RWPE2 (cell line): ENCODE data around the gene CHURC1.

Experiments used
- ATAC-seq: fragments of 200-7000 bp; cut with Tn5 transposase; 3 replicates; pipeline ENCODE4 v1.9.1; 2021; ENCODE audit warnings: low read depth
- DNase-seq: peaks from one replicate; pipeline ENCODE4 v3.0.0-alpha.2; 2020; ENCODE audit warnings: low spot score
- H3K27ac ChIP-seq: fragments of 450-650 bp; 2 replicates; pipeline ENCODE4 v1.5.1; 2017; ENCODE audit warnings: mild to moderate bottlenecking; ENCODE audit not compliant: poor library complexity, severe bottlenecking
- H3K27me3 ChIP-seq: fragments of 250-450 bp; sonication (Bioruptor Pico); 2 replicates; pipeline ENCODE4 v1.5.1; 2021; ENCODE audit warnings: mild to moderate bottlenecking, moderate library complexity; ENCODE audit not compliant: insufficient read depth, poor library complexity, severe bottlenecking
- H3K36me3 ChIP-seq: fragments of 250-450 bp; sonication (Bioruptor Pico); 2 replicates; pipeline ENCODE4 v1.5.1; 2020; ENCODE audit warnings: low read depth, mild to moderate bottlenecking, moderate library complexity
- H3K4me1 ChIP-seq: fragments of 250-450 bp; sonication (Bioruptor Pico); 2 replicates; pipeline ENCODE4 v1.5.1; 2021; ENCODE audit warnings: mild to moderate bottlenecking, moderate library complexity; ENCODE audit not compliant: insufficient read depth, poor library complexity, severe bottlenecking
- H3K4me3 ChIP-seq: fragments of 250-450 bp; sonication (Bioruptor Pico); 2 replicates; pipeline ENCODE4 v1.5.1; 2021; ENCODE audit warnings: mild to moderate bottlenecking, moderate library complexity; ENCODE audit not compliant: severe bottlenecking
- H3K9me3 ChIP-seq: fragments of 250-450 bp; sonication (Bioruptor Pico); 2 replicates; pipeline ENCODE4 v1.5.1; 2021; ENCODE audit warnings: mild to moderate bottlenecking, moderate library complexity; ENCODE audit not compliant: severe bottlenecking
- TF ChIP-seq, protein P1 (sequence below): fragments of 450-650 bp; IDR thresholded peaks from one replicate; pipeline ENCODE4 v1.5.1; 2017; ENCODE audit warnings: mild to moderate bottlenecking, moderate library complexity; ENCODE audit not compliant: poor library complexity, severe bottlenecking

Gene CHURC1

DNA sequence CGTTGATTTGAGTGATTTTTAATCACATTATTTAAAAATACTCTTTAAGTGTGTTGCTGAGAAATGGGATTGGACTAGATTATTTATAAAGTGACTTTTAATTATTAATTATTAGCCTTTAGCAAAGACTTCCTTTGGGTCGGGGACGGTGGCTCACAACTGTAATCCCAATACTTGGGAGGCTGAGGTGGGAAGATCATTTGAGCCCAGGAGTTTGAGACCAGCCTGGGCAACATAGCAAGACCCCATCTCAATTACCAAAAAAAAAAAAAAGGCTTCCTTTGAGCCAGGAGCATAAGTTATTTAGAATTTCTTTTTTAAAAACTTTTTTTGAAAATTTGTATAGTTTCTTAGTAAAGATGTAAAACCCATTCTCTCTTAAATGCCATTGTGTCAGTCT lies 8.8 kb downstream of the CHURC1 start:
- Histone ChIP-seq H3K4me1 (no peaks in the 10 kb centered on the region), H3K27ac (no peak overlapping the region), H3K4me3 (no peak overlapping the region), H3K27me3 (no peaks in the 10 kb centered on the region), H3K9me3 (no peaks in the 10 kb centered on the region), H3K36me3 (peaks cover 74% of the 10 kb centered on the region)
- TF ChIP-seq, protein P1, sequence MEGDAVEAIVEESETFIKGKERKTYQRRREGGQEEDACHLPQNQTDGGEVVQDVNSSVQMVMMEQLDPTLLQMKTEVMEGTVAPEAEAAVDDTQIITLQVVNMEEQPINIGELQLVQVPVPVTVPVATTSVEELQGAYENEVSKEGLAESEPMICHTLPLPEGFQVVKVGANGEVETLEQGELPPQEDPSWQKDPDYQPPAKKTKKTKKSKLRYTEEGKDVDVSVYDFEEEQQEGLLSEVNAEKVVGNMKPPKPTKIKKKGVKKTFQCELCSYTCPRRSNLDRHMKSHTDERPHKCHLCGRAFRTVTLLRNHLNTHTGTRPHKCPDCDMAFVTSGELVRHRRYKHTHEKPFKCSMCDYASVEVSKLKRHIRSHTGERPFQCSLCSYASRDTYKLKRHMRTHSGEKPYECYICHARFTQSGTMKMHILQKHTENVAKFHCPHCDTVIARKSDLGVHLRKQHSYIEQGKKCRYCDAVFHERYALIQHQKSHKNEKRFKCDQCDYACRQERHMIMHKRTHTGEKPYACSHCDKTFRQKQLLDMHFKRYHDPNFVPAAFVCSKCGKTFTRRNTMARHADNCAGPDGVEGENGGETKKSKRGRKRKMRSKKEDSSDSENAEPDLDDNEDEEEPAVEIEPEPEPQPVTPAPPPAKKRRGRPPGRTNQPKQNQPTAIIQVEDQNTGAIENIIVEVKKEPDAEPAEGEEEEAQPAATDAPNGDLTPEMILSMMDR: no peak
- DNase-seq (no peak), ATAC-seq (no peak)

DNA sequence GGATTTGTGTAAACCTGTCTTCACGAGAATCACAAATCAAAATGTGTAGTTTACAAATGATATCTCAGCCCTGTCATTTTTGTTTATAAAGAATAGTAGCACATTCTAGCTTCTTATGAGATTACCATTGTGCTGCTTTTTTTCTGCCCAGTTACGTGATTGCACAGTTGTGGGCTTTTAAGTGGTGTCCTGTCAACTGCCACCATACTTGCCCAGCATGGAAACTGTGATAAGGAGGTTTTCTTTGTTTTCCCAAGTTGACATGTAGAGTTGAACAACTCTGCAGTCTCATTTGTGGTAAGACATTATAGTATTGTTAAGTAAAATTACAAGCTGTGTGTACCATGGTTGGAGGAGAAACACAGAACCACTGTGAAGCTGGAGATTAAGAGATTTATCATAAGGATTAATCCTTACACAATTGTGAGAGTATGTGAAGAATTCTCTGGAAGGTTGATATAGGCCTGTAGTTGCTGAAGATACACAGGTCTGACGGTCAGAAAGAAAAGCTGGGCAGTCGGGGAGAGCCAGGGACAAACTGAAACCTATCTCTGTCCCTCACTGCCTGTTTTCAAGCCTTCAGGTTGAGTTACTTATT lies 12.2 kb downstream of the CHURC1 start:
- no peaks in the 10 kb centered on the region for H3K4me1 ChIP-seq
- H3K9me3 ChIP-seq: no peaks in the 10 kb centered on the region
- H3K4me3 ChIP-seq: no peak overlapping the region
- TF ChIP-seq, protein P1: no peak
- ATAC-seq: no peak
- H3K27me3 ChIP-seq: no peaks in the 10 kb centered on the region
- peaks cover 85% of the 10 kb centered on the region for H3K36me3 ChIP-seq
- no peak overlapping the region for H3K27ac ChIP-seq
- DNase-seq: no peak

DNA sequence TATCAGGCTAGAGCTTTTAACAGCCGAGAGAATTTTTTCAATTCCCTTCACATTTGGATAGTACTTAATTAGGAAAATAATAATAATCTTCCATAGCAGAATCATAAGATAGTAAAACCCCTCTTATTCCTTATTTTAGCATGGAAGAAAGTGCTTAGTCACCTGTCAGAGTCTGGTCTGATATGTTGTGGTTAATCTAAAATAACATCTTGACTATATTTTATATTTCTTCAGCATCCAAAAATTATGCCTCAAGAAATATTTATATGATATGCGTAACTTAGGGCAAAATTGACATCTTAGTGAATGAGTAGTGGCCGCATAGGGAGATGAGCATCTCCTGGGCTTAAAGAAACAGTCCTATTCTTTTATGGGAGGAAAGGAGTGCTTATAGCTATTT lies 12.8 kb downstream of the CHURC1 start:
- Histone ChIP-seq H3K4me1 (no peaks in the 10 kb centered on the region), H3K36me3 (peaks cover 87% of the 10 kb centered on the region), H3K27ac (no peak overlapping the region), H3K4me3 (no peak overlapping the region), H3K9me3 (no peaks in the 10 kb centered on the region), H3K27me3 (no peaks in the 10 kb centered on the region)
- no peak for ATAC-seq
- TF ChIP-seq, protein P1: no peak
- DNase-seq: no peak

DNA sequence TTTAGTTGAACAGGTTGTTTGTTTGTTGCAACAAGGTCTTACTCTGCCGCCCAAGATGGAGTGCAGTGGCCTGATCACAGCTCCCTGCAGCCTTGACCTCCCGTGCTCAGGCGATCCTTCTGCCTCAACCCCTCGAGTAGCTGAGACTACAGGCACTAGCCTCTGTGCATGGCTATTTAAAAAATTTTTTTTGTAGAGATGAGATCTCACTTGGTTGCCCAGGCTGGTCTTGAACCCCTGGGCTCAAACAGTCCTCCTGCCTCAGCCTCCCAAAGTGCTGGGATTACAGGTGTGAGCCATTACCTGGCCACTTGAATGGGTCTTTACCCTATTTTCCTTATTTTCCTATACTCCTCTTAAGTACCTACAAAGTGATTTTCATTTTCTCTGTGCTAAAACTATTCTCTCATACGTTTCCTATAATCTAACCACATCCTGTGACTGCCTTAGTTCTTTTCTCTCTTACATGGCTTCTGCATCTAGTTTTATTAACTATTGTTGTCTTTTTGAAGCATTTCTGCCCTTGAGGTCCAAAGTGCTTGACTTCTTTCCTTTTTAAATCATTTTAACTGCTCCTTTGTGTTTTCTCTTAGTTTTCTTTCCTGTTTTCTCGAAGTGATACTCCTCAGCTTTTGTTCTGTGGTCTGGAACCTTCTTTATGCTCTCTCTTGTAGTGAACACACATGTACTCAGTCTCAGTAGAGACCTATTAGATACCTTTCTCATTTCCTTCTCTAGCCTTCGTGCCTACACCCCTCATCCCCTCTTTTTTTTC lies 14.2 kb downstream of the CHURC1 start:
- TF ChIP-seq, protein P1: no peak
- Histone ChIP-seq H3K27me3 (no peaks in the 10 kb centered on the region), H3K27ac (no peak overlapping the region), H3K36me3 (peaks cover 92% of the 10 kb centered on the region), H3K9me3 (no peaks in the 10 kb centered on the region), H3K4me3 (no peak overlapping the region), H3K4me1 (no peaks in the 10 kb centered on the region)
- ATAC-seq: no peak
- no peak for DNase-seq

DNA sequence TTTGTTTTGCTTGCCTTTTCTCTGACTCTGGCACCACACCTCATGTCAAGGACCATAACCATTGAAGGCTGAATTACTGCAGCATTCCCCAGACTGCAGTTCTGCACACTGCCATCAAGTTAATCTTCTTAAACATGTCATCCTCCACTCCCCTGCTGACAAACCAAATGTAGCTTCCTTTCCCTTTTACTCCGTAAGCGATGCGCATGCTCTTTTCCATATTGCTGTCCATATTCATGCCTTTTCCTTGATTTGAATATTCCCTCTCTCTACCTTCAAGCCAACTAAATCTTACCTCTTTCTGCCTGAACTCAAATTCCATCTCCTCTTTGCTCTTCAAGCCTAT lies 14.7 kb downstream of the CHURC1 start:
- Histone ChIP-seq H3K36me3 (peaks cover 92% of the 10 kb centered on the region), H3K27ac (no peak overlapping the region), H3K4me3 (no peak overlapping the region), H3K4me1 (no peaks in the 10 kb centered on the region), H3K9me3 (no peaks in the 10 kb centered on the region), H3K27me3 (no peaks in the 10 kb centered on the region)
- TF ChIP-seq, protein P1: no peak
- ATAC-seq (no peak), DNase-seq (no peak)
